Effector memory CD4-positive, alpha-beta T cell (primary cell): ENCODE measurements around the gene PPFIA3.
A peak's percentile ranks its signal among the peaks of the same experiment; 100 is the strongest.
"Not testable (repeated sequence)": the region's sequence is repeated elsewhere in the genome, so short reads cannot be mapped to it uniquely, and the experiment has no call there.

Experiments
- DNase-seq, 3 donors: peaks; one replicate each; pipeline ENCODE4 v3.0.0-alpha.2; 2020
- H3K27ac ChIP-seq: 2 replicates; pipeline ENCODE4 v1.7.0; 2013; ENCODE audit warnings: mild to moderate bottlenecking, low read length, moderate library complexity; ENCODE audit not compliant: insufficient read depth, poor library complexity, severe bottlenecking
- H3K27me3 ChIP-seq: replicated peaks from 2 replicates; pipeline ENCODE4 v1.7.0; 2013; ENCODE audit warnings: mild to moderate bottlenecking, low read length; ENCODE audit not compliant: insufficient read depth, control insufficient read depth, poor library complexity, severe bottlenecking
- H3K36me3 ChIP-seq: 2 replicates; pipeline ENCODE4 v1.7.0; 2013; ENCODE audit warnings: mild to moderate bottlenecking, low read length, moderate library complexity; ENCODE audit not compliant: control insufficient read depth, insufficient read depth
- H3K4me1 ChIP-seq: 2 replicates; pipeline ENCODE4 v1.7.0; 2013; ENCODE audit warnings: low read length, mild to moderate bottlenecking; ENCODE audit not compliant: control insufficient read depth, insufficient read depth, poor library complexity, severe bottlenecking
- H3K4me3 ChIP-seq: 2 replicates; pipeline ENCODE4 v1.7.0; 2013; ENCODE audit warnings: low read length, low read depth, mild to moderate bottlenecking; ENCODE audit not compliant: insufficient read depth, poor library complexity, severe bottlenecking
- H3K9me3 ChIP-seq: 2 replicates; pipeline ENCODE4 v1.7.0; 2013; ENCODE audit warnings: mild to moderate bottlenecking, low read length, moderate library complexity; ENCODE audit not compliant: control insufficient read depth

Gene PPFIA3

DNA sequence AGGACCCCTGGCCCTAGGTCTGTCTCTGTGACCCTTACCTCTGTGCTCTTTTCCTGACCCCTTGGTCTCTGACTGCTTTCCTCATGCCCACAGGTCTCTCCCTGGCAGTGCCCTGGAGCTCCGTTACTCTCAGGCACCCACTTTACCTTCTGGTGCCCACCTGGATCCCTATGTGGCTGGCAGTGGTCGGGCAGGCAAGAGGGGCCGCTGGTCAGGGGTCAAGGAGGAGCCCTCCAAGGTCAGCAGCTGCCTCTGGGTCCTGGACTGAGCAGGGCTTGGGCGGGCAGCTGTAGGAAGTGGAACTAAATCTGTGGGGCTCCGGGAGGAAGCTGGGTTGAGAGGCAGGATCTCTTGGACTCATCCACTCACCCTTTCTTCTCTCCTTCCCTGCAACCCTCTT is 16.3 kb downstream of the PPFIA3 start:
- Histone ChIP-seq H3K27ac (no peak overlapping the region), H3K4me1 (peaks cover 12% of the 10 kb centered on the region), H3K36me3 (no peaks in the 10 kb centered on the region), H3K27me3 (no peaks in the 10 kb centered on the region), H3K4me3 (no peak overlapping the region), H3K9me3 (no peaks in the 10 kb centered on the region)
- no peak for DNase-seq

- peaks cover 12% of the 10 kb centered on the region for H3K4me1 ChIP-seq
- no peaks in the 10 kb centered on the region for H3K27me3 ChIP-seq
- H3K27ac ChIP-seq = no peak overlapping the region
- DNase-seq = no peak
- no peaks in the 10 kb centered on the region for H3K9me3 ChIP-seq
- H3K36me3 ChIP-seq = no peaks in the 10 kb centered on the region
- no peak overlapping the region for H3K4me3 ChIP-seq
Measured at GRCh38 chr19:49136771-49137171, 17.4 kb downstream of the PPFIA3 start.

DNA sequence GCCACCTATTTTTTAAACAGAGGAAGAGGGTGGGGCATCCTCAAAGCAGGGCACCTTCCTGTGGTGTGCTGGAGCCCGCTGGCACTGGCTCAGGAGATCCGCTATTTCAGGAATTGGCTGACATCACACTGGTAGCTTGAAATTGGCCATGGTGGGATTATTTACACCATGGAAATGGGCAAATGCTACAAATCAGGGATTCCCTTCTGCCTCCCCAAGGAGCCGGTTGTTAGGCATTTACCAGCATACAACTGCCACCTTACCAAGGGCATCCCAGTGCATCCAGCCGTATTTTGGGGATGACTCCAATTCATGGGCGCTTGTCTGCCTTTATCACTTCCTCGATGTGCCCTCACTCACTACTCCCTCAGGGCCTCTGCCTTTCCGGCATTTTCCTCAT is 21.6 kb downstream of the PPFIA3 start:
- Histone ChIP-seq H3K36me3 (no peaks in the 10 kb centered on the region), H3K9me3 (no peaks in the 10 kb centered on the region), H3K4me3 (no peak overlapping the region), H3K27me3 (peaks cover 7% of the 10 kb centered on the region), H3K27ac (no peak overlapping the region), H3K4me1 (peaks cover 4% of the 10 kb centered on the region)
- no peak for DNase-seq

DNA sequence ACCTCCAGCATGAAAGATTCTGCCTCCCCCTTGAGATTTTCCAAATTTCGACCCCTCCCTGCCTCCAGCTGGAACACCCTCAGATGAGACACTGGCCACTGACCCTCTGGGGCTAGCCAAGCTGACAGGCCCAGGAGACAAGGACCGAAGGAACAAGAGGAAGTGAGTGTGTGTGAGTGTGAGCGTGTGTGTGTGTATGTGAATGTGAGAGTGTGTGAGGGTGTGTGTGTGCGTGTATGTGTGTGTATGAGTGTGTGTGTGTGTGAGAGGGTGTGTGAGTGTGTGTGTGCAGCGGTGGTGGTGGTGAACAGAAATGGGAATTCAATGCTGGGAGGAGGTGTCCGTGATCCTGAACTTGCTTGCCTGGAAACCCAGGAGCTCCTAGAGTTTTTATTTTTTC is 22.0 kb downstream of the PPFIA3 start:
- DNase-seq = no peak
- no peak overlapping the region for H3K4me3 ChIP-seq
- no peaks in the 10 kb centered on the region for H3K9me3 ChIP-seq
- peaks cover 8% of the 10 kb centered on the region for H3K4me1 ChIP-seq
- no peaks in the 10 kb centered on the region for H3K36me3 ChIP-seq
- peaks cover 11% of the 10 kb centered on the region for H3K27me3 ChIP-seq
- H3K27ac ChIP-seq = no peak overlapping the region

DNA sequence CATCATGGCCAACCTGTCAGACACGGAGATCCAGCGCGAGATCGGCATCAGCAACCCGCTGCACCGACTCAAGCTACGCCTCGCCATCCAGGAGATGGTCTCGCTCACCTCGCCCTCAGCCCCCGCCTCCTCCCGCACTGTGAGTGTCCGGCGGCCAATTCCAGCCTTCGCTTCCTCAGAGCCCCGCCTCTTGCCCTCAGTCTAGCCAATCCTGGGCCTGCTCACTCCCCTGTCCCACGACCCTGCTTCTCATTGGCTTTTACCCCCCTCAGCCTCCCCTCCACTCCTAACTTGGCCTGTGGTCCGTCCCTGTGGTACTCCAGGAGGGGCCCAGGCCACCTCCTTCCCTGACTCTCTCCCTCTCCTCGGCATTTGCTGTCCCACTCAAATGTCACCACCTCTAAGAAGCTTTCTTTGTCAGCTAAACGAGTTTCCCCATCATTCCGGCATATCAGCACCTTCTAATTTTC is 23.6 kb downstream of the PPFIA3 start:
- peak overlapping the region; percentile 13 for H3K4me3 ChIP-seq
- H3K4me1 ChIP-seq = peaks cover 8% of the 10 kb centered on the region
- peaks cover 11% of the 10 kb centered on the region for H3K27me3 ChIP-seq
- no peak overlapping the region for H3K27ac ChIP-seq
- no peaks in the 10 kb centered on the region for H3K9me3 ChIP-seq
- H3K36me3 ChIP-seq = no peaks in the 10 kb centered on the region
- DNase-seq = no peak

DNA sequence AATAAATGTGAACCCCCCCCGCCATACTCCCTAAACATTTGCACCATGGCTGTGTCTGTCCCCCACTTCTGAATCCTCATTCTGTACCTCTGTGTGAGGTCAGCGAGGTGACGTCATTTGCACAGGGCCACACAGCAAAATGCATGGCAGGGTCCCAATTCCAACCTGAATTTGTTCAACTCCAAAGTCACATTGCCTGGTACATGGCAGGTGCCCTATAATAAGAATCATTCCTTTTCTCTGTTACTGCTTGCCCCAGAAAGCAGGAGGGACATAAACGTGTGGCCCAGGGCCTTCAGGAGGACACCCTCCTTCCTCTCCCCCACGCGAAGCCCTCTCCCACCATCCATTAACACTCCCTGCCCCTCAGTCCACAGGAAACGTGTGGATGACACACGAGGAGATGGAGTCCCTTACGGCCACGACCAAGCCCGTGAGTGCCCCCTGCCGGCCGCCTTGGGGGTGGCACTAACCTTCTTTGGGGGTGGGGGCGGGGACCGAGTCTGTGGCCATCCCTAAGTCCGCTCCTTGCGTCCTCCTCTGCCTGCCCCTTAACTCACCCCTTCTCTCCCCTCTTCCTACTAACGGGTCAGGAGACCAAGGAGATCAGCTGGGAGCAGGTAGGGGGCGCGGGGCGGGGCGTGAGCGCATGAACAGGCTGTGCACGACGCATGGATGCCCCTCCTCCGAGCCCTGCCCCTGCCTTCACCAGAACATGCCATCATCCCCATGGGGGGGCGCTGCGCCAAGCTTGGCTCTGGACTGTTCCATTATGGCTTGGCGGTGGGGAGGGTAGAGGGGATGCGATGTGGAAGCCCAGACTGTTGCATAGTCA is 26.4 kb downstream of the PPFIA3 start:
- peak overlapping the region; percentile 3 for H3K4me3 ChIP-seq
- H3K27me3 ChIP-seq = peaks cover 34% of the 10 kb centered on the region
- peaks cover 28% of the 10 kb centered on the region for H3K4me1 ChIP-seq

GRCh38 chr19:49146408-49146770 is 27.0 kb downstream of the PPFIA3 start:
- not testable (repeated sequence) for H3K4me3 ChIP-seq, H3K27ac ChIP-seq, H3K36me3 ChIP-seq, DNase-seq, H3K9me3 ChIP-seq
- peaks cover 40% of the 10 kb centered on the region for H3K27me3 ChIP-seq
- H3K4me1 ChIP-seq = peaks cover 33% of the 10 kb centered on the region

More for the DNA sequence above, 26.4 kb downstream of the PPFIA3 start:
- peak; percentile 57 to 71 (median 62) for DNase-seq
- H3K27ac ChIP-seq = no peak overlapping the region
- H3K9me3 ChIP-seq = no peaks in the 10 kb centered on the region
- H3K36me3 ChIP-seq = no peaks in the 10 kb centered on the region

- peaks cover 45% of the 10 kb centered on the region for H3K27me3 ChIP-seq
- no peaks in the 10 kb centered on the region for H3K9me3 ChIP-seq
- no peaks in the 10 kb centered on the region for H3K36me3 ChIP-seq
- no peak overlapping the region for H3K27ac ChIP-seq
- H3K4me1 ChIP-seq = peaks cover 30% of the 10 kb centered on the region
- no peak for DNase-seq
- no peak overlapping the region for H3K4me3 ChIP-seq
Measured at GRCh38 chr19:49148044-49148682, 28.8 kb downstream of the PPFIA3 start.

DNA sequence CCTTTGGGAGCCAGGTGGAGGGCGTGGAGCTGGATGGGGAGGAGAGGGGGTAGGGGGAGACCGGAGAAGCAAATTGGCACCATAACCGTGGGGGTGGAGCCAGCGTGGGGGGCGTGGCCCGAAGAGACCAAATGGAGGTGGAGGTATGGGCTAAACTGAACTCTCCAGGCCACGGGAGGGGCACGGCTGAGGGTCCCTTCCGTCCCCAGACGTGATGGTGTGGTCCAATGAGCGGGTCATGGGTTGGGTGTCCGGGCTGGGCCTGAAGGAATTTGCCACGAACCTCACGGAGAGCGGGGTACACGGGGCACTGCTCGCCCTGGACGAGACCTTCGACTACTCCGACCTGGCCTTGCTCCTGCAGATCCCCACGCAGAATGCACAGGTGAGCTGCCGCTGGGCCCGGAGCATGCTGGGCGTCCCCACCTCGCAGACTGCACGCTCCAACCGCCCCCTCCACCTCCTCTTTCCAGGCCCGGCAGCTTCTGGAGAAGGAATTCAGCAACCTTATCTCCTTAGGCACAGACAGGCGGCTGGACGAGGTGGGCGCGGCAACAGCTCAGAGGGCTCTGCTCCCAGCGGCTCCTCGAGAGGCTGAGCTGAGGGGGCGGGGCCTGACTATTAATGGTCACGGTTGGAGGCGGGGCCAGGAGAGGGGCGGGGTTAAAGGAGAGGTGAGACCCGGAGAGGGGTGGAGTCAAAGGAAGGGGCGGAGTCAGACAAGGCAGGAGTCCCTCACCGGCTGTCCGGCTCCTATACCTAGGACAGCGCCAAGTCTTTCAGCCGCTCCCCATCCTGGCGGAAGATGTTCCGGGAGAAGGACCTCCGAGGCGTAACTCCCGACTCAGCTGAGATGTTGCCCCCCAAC is 29.7 kb downstream of the PPFIA3 start:
- H3K4me3 ChIP-seq = peak overlapping the region; percentile 59
- H3K27me3 ChIP-seq = peaks cover 45% of the 10 kb centered on the region
- DNase-seq = peak; percentile 64 to 77 (median 75)
- no peaks in the 10 kb centered on the region for H3K9me3 ChIP-seq
- peaks cover 30% of the 10 kb centered on the region for H3K4me1 ChIP-seq
- no peak overlapping the region for H3K27ac ChIP-seq
- H3K36me3 ChIP-seq = no peaks in the 10 kb centered on the region
